Gastrocnemius medialis (tissue), 4 donors: ENCODE measurements around the gene CNTN4.

Source experiments
- POLR2A ChIP-seq, 2 donors: fragments of 450-650 bp; IDR thresholded peaks; one replicate each; pipeline ENCODE4 v1.6.1; 2017; ENCODE audit warnings: antibody characterized with exemption in 2 of 2, mild to moderate bottlenecking in 2 of 2, moderate library complexity in 2 of 2
- TF ChIP-seq, protein P1 (sequence below), 5 experiments: fragments of 450-650 bp in 3 of 5; fragments of 200-600 bp in 2 of 5; sonication (generic) in 2 of 5; IDR thresholded peaks in 4 of 5; conservative IDR thresholded peaks in 1 of 5; 1 replicate in 4 of 5; 2 replicates in 1 of 5; pipeline ENCODE4 v1.5.1; 2016 to 2019; ENCODE audit warnings: antibody characterized with exemption in 5 of 5, mild to moderate bottlenecking in 3 of 5, moderate library complexity in 3 of 5

- TF ChIP-seq, protein P1, sequence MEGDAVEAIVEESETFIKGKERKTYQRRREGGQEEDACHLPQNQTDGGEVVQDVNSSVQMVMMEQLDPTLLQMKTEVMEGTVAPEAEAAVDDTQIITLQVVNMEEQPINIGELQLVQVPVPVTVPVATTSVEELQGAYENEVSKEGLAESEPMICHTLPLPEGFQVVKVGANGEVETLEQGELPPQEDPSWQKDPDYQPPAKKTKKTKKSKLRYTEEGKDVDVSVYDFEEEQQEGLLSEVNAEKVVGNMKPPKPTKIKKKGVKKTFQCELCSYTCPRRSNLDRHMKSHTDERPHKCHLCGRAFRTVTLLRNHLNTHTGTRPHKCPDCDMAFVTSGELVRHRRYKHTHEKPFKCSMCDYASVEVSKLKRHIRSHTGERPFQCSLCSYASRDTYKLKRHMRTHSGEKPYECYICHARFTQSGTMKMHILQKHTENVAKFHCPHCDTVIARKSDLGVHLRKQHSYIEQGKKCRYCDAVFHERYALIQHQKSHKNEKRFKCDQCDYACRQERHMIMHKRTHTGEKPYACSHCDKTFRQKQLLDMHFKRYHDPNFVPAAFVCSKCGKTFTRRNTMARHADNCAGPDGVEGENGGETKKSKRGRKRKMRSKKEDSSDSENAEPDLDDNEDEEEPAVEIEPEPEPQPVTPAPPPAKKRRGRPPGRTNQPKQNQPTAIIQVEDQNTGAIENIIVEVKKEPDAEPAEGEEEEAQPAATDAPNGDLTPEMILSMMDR (IDR thresholded peaks at IDR 0.05 in 4 of 5, conservative IDR thresholded peaks at IDR 0.05 in 1 of 5), result no peak
- TF ChIP-seq POLR2A (IDR thresholded peaks at IDR 0.05), result no peak
Observed at GRCh38 chr3:2774481-2775249, 676.0 kb downstream of the CNTN4 start.
